NCI-H1930 (cell line): ENCODE data around the gene STMN3.
"Not testable (repeated sequence)": the region's sequence is repeated elsewhere in the genome, so short reads cannot be mapped to it uniquely, and the experiment has no call there.

ENCODE experiments used
- DNase-seq, 2 experiments: peaks; one replicate each; lab custom pipeline; 2025; lab: John Stamatoyannopoulos, UW

STMN3 gene

GRCh38 chr20:63678667-63679465, 25.6 kb upstream of the STMN3 start:
- no peak for DNase-seq

DNA sequence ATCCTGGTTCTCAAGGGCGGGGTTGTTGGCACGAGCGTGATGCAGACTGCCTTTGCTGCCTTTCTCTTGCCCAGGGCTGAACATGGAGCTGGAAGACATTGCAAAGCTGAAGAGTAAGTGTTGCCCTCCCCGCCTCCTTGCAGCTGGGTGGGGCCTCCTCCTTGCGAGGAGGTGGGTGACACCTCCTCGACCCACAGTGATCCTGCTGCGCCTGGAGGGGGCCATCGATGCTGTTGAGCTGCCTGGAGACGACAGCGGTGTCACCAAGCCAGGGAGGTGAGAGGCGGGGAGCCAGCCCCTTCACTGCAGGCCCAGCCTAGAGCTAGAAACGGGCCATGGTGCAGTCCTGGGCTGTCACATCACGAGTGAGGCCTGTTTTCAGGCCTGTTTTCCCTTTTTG, 24.8 kb upstream of the STMN3 start:
- DNase-seq = no peak

- DNase-seq = no peak
Measured at GRCh38 chr20:63675681-63676368, 22.6 kb upstream of the STMN3 start.

DNA sequence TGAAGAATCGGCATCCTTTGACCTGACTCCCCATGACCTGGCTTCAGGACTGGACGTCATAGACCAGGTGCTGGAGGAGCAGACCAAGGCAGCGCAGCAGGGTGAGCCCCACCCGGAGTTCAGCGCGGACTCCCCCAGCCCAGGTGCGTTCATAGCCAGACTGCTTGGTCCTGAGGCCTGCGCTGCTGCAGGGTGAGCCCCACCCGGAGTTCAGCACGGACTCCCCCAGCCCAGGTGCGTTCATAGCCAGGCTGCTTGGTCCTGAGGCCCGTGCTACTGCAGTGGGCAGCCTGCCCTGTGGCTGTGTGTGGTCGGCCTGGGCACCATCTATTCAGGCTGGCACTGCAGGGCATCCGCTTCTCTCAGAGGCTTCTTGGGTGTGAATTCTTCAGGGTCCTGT, 20.7 kb upstream of the STMN3 start:
- DNase-seq = no peak

- no peak for DNase-seq
Measured at GRCh38 chr20:63672666-63673065, 19.4 kb upstream of the STMN3 start.

- not testable (repeated sequence) for DNase-seq
Measured at GRCh38 chr20:63671695-63672094, 18.5 kb upstream of the STMN3 start.

- DNase-seq = no peak
Measured at GRCh38 chr20:63668351-63668750, 15.1 kb upstream of the STMN3 start.

GRCh38 chr20:63667858-63668257, 14.6 kb upstream of the STMN3 start:
- DNase-seq = no peak

DNA sequence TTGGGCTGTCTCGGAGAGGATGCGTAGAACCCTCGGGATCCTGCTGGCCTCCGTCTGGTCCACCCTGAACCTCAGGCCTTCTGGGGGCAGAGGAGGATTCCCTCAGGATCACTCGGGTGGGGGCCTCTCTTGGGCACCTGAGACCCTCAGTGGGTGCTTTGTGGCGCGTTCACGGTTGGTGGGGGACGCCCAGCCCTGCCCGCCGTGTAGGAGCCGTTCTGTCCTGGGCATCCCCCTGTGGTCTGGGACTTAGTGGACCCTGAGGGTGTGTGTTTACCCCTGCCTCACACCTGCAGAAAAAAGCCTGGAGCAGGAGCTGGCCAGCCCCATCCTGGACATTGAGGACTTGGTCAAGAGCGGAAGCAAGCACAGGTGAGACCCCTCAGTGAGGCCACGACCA, 12.5 kb upstream of the STMN3 start:
- no peak for DNase-seq

GRCh38 chr20:63664861-63665594, 11.8 kb upstream of the STMN3 start:
- DNase-seq = no peak

GRCh38 chr20:63664143-63664851, 11.1 kb upstream of the STMN3 start:
- DNase-seq = no peak

DNA sequence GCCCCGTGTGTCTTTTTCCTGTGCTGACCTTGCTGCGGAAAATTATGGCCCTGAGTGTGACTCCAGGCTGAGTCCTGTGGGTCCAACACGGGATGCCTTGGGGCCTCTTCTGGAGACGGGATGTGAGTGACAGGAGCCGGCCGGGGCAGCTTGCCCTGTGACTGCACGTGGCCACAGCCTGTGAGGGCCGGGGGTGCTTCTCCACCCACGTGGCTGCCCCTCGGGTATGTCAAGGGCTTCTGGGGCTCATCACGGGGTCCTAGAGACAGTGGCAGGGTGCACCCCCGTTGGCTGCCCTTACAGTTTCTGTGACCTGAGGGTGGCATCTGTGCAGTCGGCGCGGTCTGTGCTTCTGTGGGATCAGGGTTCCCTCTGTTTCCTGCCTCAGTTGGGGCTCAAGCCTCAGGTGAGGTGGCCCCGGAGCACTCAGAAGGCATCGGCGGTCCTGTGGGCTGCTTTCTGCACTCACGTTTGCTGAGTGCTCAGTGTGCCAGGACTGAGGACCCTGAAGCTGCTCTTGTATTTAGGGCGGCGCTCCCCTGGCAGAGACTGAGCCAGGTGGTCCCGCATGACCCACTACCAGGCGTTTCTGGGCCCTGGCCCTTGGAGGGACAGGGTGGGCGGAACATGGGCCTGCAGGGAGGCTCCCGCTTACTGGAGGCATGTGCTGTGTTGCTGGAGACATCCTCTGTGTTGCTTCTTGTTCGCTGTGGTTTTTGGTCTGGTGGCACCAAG, 10.3 kb upstream of the STMN3 start:
- no peak for DNase-seq

GRCh38 chr20:63662813-63663189, 9.6 kb upstream of the STMN3 start:
- no peak for DNase-seq

- DNase-seq = no peak
Measured at GRCh38 chr20:63661959-63662812, 9.0 kb upstream of the STMN3 start.

- DNase-seq = no peak
Measured at GRCh38 chr20:63661108-63661507, 7.9 kb upstream of the STMN3 start.

GRCh38 chr20:63660622-63661021, 7.4 kb upstream of the STMN3 start:
- DNase-seq = no peak

DNA sequence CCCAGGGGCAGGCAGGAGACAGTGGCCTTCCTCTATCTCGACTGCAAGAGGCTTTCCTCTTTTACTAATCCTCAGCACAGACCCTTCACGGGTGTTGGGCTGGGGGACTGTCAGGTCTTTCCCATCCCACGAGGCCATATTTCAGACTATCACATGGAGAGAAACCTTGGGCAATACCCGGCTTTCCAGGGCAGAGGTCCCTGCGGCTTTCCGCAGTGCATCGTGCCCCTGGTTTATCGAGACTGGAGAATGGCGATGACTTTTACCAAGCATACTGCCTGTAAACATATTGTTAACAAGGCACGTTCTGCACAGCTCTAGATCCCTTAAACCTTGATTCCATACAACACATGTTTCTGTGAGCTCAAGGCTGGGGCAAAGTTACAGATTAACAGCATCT, 7.0 kb upstream of the STMN3 start:
- DNase-seq = not testable (repeated sequence)

- no peak for DNase-seq
Measured at GRCh38 chr20:63659370-63659769, 6.1 kb upstream of the STMN3 start.

DNA sequence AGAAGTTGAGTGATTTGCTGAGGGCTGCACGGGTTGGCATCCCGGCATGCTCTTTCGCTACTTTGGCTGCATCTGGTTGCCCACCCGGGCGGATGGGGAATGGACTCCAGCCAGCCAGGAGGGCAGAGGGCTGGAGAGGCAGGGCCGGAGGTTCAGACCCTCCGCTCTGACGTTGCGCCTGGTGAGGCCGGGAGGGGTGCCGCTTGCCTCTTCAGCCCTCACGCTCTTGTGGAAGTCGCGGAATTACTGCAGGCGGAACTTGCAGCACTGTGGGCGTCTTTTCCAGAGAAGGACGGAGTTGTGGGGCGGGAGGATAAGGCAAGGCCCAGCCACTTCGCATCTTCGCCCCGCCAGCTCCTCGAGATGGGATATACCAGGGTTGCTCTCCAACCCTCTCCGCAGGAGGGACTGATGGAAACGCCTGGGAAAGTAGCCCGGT, 5.5 kb upstream of the STMN3 start:
- no peak for DNase-seq

DNA sequence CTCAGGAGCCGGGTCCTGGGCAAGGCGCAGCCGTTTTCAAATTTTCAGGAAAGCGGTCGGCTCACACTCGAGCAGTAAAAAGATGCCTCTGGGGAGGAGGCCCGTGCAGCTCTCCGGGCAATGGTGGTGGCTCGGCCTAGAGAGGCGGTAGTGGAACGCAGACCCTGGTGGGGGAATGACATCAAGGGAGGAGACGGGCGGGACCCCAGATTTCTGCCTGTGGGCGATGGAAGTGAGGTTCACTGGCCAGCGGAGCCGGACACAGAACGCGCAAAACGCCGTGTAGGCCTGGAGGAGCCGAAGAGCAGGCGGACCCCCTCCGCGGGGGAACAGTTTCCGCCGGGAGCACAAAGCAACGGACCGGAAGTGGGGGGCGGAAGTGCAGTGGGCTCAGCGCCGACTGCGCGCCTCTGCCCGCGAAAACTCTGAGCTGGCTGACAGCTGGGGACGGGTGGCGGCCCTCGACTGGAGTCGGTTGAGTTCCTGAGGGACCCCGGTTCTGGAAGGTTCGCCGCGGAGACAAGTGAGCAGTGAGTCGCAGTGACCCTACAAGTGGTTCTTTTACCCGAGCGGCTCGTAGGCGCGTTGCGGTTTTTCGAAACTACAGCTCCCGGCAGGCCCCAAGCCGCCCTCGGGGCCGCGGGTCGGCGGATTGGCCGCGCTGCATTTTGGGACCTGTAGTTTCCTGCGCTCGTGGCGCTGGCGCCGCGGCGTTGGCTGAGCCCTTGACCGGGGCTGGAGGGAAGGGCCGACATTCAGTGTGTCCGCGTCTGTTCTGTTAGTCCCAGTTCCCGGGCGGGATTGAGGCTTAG, 4.9 kb upstream of the STMN3 start, which contains the start of gene RTEL1:
Gene RTEL1, plus strand, starts transcription at position 376 of the 812 bp plus-strand sequence. CDS start 1,091 bp downstream, outside the sequence.
- DNase-seq = peak; percentile 80 to 94
